Measurements from ENCODE around the gene MRGPRF.

- no peak for TF ChIP-seq CTCF (IDR thresholded peaks at IDR 0.05)
- no peak for TF ChIP-seq POLR2AphosphoS5 (IDR thresholded peaks at IDR 0.05; ENCODE audit: low read depth, low read length)
- TF ChIP-seq YY1 (IDR thresholded peaks at IDR 0.05; ENCODE audit: low read depth) = no peak
- TF ChIP-seq RAD21 (IDR thresholded peaks at IDR 0.05; ENCODE audit: low read length) = no peak
- TF ChIP-seq USF2 (IDR thresholded peaks at IDR 0.05; ENCODE audit: borderline replicate concordance, low read depth, low read length) = no peak
- no peak for TF ChIP-seq PBX3 (IDR thresholded peaks at IDR 0.05)
- TF ChIP-seq MAX (IDR thresholded peaks at IDR 0.05; ENCODE audit: low read depth) = no peak
Measured at GRCh38 chr11:68990995-68991780, 21.9 kb downstream of the MRGPRF start.

All from SK-N-SH (cell line).